Stimulated activated CD4-positive, alpha-beta T cell treated with anti-CD3 and anti-CD28 coated beads, Interleukin-4, amount 100 ng/mL, for 24 hours (primary cell): ENCODE results near the gene SETD6.

Experiments used
- DNase-seq: peaks from one replicate; pipeline ENCODE4 v3.0.0-alpha.2; 2020

SETD6 gene

DNA sequence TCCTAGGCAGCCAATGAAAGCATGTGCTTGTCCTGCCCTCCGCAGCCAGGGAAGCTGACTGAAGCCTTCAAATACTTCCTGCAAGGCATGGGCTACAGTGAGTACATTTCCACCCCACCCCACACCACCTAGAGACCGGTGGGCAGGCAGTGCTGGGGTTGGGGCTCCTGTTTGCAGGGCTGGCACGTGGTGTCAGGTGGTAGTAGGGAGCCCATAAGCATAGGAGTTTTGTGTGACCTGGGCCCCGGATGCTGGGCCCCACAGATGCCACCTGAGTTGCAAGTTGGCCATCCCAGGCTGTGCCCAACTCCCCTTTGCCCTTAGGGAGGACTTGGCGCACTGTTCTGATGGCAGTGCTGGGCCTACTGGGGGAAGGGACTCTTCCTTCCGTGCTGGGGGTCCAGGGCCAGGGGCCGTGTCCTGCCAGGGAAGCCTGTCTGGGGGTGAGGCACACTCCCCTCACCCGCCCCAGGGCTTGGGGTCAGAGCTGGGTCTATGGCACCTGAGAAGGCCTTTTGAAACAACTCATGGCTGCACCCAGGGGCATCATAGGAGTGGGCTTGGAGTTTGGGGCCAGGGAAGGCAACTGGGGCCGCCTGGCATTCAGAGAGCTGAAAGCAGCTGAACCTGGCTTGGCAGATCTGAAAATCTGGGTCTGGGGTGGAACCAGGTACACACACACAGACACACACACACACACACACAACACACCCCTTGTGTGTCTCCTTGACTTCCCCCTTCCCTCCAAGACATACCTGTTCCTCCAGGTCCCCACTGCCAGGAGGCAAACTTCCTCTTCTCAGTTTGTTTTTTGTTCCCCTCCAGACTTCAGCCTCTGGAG, 5.8 kb upstream of the SETD6 start:
- no peak for DNase-seq

GRCh38 chr16:58510097-58510775, 5.1 kb upstream of the SETD6 start:
- DNase-seq = no peak

GRCh38 chr16:58510776-58511628, 4.3 kb upstream of the SETD6 start:
- no peak for DNase-seq

- DNase-seq = peak; percentile 89
Measured at GRCh38 chr16:58511933-58512815, 3.1 kb upstream of the SETD6 start.

DNA sequence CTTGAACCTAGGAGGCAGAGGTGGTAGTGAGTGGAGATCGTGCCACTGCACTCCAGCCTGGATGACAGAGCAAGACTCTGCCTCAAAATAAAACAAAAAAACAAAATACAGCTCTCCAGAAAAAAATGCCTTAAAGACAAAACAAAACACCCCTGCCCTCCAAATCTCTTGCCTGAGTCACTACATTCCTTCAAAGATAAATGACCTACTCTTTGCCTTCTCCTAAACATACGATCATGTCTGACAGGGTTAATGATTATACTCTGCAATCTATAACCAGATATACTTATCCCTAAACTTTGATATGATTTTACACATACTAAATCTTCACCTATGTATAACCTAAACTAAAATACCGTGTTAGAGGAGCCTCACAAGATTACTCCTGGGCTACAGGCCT, 1.4 kb upstream of the SETD6 start:
- DNase-seq = no peak

DNA sequence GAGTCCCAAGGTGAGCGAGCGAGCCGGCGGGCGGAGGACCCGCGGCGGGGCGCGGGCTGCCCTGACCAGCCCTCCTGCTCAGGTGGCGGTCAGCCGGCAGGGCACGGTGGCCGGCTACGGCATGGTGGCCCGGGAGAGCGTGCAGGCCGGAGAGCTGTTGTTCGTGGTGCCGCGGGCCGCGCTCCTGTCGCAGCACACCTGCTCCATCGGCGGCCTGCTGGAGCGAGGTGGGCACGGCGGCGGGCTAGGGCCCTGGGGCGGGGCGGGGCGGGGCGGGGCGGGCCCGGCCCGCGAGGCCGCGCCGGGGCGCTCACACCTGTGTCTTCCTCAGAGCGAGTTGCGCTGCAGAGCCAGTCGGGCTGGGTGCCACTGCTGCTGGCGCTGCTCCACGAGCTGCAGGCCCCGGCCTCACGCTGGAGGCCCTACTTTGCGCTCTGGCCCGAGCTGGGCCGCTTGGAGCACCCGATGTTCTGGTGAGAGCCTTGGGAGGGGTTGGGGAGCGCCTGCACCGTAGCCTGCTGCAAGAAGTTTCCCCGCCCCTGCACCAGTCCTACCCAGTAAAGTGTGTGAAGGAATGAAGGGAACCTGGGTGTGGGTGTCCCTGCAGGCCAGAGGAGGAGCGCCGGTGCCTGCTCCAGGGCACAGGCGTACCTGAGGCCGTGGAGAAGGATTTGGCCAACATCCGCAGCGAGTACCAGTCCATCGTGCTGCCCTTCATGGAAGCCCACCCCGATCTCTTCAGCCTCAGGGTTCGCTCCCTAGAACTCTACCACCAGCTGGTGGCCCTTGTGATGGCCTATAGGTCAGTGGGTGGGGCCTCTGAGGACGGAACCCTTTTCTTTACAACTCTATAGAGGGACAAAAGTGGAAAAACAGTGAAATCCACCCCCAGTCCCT, 802 bp downstream of the SETD6 start:
- DNase-seq = peak; percentile 33

- DNase-seq = no peak
Measured at GRCh38 chr16:58516768-58517107, 1.4 kb downstream of the SETD6 start.

GRCh38 chr16:58518083-58518979, 3.0 kb downstream of the SETD6 start:
- DNase-seq = no peak

DNA sequence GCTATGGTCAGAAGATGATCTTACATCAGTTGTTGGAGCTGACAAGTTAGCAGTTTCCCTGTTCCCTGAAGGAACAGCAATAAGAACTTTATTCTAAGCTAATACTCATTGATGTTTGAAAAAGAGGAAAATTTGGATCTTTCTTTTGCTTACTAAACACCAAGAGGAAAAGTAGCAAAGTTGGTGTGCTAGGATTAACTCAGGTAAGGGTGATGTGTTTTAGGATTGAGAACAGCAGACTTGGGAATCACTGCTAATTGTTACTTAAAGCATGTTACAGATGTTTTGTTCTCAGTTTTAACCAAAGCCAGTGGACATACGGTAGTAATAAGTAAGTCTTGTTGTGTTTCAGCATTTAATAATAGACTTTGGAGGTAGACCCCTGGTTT, 3.7 kb downstream of the SETD6 start:
- DNase-seq = no peak

- DNase-seq = no peak
Measured at GRCh38 chr16:58519707-58520106, 4.4 kb downstream of the SETD6 start.

DNA sequence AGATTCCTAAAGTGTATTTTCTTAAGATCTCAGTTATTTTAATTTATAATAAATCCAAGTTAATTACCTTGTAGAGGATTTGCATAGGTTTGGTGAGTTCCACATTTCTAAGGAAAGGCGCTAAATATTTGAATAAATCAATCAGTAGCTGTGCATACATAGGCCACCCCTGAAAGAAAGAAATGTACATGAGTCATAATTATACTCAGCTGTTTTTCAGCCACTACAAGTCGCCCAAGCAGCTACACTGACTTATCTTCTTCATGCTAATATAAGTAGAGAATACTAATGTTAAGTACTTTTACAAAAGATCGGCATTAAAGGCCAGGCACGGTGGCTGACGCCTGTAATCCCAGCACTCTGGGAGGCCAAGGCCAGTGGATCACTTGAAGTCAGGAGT, 14.9 kb downstream of the SETD6 start:
- DNase-seq = no peak

DNA sequence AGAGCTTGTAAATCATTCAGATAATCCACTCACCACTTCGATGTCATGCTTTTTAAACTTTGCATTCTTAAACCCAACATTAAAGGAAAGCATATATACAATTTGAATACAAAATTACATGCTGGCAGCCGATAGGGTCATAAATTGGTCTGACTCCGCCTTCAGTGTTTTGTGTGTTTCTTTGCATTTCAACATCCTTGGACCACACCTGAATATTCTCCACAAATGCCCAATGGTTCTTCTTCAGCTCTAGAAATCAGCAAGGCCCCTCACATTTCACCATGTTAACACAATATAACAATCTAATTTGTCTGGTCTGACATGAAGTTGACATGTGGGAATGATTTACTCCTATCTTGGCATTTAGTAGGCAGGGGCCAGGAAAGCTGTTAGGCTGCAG, 17.1 kb downstream of the SETD6 start:
- no peak for DNase-seq

DNA sequence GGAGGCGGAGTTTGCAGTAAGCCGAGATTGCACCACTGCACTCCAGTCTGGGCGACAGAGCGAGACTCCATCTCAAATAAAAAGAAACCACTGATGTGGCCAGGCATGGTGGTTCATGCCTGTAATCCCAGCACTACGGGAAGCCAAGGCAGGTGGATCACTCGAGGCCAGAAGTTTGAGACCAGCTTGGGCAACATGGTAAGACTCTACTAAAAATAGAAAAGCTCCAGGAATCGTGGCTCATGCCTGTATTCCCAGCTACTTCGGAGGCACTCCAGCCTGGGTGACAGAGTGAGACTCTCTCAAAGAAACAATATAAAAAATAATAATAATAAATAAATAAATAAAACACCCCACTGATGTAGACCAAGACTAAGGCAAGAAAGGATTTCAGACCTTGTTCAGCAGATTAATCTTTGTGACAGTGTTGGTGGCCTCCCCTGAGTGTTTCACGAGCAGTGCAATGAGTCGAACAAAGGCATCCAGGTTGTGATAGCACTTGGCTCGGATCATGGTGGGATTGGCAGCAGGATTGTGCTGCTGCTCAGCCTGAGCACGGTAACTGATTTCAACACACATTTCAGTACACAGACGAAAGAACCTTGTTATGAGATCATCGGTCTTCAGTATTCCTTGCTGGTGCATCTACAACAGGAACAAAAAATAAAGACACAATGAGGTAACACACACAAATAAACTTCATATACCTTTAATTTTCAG, 18.6 kb downstream of the SETD6 start:
- no peak for DNase-seq

DNA sequence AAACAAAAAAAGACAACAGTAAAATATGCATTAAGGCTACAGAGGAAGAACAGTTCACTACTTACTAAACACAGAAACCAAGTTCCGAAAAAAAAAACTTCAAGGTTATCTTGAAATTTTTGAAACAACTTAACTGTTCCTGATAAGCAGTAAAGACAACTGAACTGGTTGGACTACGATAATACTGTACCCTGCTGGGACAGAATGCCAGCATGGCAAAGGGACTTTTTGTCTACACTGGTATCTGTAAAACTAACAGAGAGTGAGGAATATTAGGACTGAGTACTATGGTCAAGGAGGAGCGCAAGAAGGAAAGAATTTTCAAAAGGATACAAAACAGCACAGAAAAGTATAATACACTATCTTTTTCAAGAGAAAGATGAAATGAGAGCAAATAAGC, 19.8 kb downstream of the SETD6 start:
- no peak for DNase-seq

GRCh38 chr16:58536278-58536677, 21.0 kb downstream of the SETD6 start:
- DNase-seq = no peak

- DNase-seq = no peak
Measured at GRCh38 chr16:58537124-58537906, 22.0 kb downstream of the SETD6 start.

GRCh38 chr16:58541711-58542110, 26.4 kb downstream of the SETD6 start:
- DNase-seq = no peak

DNA sequence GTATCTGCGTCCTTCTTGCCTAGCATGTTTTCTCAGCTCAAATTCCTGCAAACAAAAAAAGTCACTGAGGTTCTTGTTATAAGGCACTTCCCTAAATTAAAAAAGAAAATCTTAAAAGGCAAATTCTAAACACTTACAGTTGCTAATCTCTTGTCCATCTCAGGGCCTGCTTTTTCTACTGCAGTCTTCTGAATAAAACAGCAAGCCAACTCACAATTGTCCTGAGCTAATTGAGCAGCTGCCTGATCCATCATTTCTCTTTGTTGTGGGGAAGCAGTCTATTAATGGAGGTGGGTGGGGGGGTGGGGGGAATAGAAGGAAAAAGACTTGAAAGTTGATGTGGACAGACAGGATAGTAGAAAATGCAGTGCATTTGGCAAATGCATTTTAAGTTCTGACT, 27.0 kb downstream of the SETD6 start:
- DNase-seq = no peak

DNA sequence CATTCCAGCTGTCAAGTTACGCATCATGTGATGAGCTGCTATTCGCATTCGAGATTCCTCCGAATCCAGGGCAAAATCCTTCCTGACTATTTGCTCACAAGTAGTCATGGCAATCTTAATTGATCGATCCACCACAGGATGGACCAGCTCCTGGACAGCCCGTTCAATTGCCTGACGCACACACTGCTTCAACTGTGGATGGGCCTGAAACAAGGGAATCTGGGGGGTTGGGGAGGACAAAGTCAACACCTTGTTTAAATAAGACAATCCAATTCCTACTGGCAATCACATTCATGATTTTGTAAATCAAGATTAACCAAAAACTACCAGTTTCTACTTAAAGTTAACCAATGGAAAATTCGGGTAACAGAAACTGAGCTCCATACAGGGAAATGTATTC, 28.4 kb downstream of the SETD6 start:
- DNase-seq = no peak
